Activated B cell treated with CpG ODN at 0.5 μM for 24 hours (primary cell): ENCODE results near the gene AURKAIP1. TPM values are rescaled to one million over a fixed set of nuclear protein-coding genes. Genes with fewer than 3 reads are reported as not detected.

Experiments used
- ATAC-seq: fragments of 200-7000 bp; cut with Tn5 transposase; one replicate; pipeline ENCODE4 v1.10.0; 2021; ENCODE audit warnings: low read depth, mild to moderate bottlenecking, moderate library complexity
- CTCF ChIA-PET: fragments of 350-600 bp; sonication (Branson Sonifier 250); formaldehyde crosslinking; loops from one replicate; lab custom pipeline; 2021; ENCODE audit warnings: antibody characterized with exemption; lab: Charles Lee
- POLR2A ChIA-PET: fragments of 350-600 bp; sonication (Branson Sonifier 250); formaldehyde crosslinking; loops from one replicate; lab custom pipeline; 2021; ENCODE audit warnings: antibody characterized with exemption; lab: Charles Lee
- DNase-seq: peaks from one replicate; pipeline ENCODE4 v3.0.0; 2022
- H3K27ac Mint-ChIP-seq: one replicate; pipeline ENCODE4 v1.8.0; 2020; ENCODE audit warnings: mixed read lengths
- H3K27me3 Mint-ChIP-seq: one replicate; pipeline ENCODE4 v1.8.0; 2021; ENCODE audit warnings: mixed read lengths
- H3K36me3 Mint-ChIP-seq: one replicate; pipeline ENCODE4 v1.8.0; 2021; ENCODE audit warnings: low read depth, mixed read lengths
- H3K4me1 Mint-ChIP-seq: one replicate; pipeline ENCODE4 v1.8.0; 2021; ENCODE audit warnings: mixed read lengths
- H3K4me3 Mint-ChIP-seq: one replicate; pipeline ENCODE4 v1.8.0; 2020; ENCODE audit warnings: mild to moderate bottlenecking, mixed read lengths
- H3K9me3 Mint-ChIP-seq: one replicate; pipeline ENCODE4 v1.8.0; 2020; ENCODE audit warnings: mixed read lengths
- intact Hi-C: fragments of 100-400 bp; cut with micrococcal nuclease; formaldehyde crosslinking; loops from one replicate; pipeline ENCODE4 v1.15.1; 2024
- total RNA-seq: library from RNA; stranded (reverse); gene quantifications from 2 replicates; pipeline ENCODE4 v1.2.3, GENCODE V29; 2022
- TF ChIP-seq, protein P1 (sequence below): fragments of 200-600 bp; IDR thresholded peaks from one replicate; pipeline ENCODE4 v1.8.0; 2022; ENCODE audit warnings: antibody characterized with exemption, mild to moderate bottlenecking

AURKAIP1 gene
- total RNA-seq, 1 donor from 2014 or later, result 91.5 TPM

DNA sequence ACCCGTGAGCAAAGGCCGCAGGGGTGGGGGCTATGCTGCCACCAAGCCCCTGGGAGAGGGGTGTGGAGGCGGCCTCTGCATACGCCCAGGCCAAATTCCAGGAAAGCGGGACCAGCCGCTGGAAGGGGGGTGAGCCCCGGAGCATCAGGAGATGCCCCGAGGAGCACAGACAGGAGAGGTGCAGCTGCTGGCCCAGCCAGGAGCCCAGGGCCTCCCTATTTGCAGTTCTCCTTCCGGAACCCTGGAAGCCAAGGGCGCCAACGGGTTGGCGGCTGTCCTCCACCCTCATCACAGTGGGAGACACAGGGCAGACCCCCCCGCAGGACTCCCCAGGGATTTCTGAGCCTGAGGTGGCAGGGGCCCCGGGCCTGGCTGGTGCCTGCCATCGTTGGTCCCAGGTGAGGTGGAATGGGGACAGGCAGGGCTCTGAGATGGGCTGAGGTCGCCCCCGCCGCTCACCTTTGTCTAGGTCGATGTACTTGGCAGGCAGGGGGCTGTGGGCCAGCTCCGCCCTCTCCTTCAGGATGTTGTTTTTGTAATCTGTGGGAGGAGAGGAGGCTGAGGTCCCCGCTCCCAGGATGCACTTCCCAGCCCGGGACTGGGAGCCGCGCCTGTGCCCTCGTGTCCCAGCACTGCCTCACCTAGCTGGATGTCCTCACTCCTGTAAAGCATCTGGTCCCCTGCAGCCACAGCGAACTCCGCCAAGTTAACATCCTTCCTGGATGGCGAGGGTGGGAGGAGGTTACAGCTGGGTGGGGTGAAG, 21.4 kb downstream of the AURKAIP1 start:
- ATAC-seq, result no peak
- no peak overlapping the region for H3K4me3 Mint-ChIP-seq

DNA sequence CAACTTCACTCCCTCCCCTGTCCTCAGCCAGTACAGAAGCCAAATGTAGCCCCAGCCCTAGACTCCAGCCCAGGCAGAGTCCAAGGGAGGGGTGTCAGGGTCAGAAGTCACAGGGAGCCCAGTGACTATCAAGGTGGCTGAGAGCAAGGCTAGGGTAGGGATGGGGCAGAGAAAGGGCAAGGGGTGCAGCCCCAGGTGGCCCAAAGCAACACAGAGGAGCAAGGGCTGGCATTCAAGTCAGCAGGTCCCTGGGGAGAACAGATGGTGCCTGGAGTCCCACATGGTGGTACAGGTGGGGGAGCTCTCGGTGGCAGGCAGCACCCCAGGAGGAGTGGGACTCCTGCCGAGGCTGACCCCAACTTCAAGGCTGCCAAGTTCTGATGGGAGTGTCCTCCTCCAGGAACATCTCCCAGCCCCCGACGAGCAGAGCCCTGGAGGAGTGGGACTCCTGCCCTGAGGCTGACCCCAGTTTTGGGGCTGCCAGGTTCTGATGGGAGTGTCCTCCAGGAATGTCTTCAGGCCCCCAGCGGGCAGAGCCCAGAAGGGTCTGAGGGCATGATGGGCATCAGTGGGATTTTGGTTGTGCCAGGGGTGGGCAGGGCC, 22.1 kb downstream of the AURKAIP1 start:
- H3K27me3 Mint-ChIP-seq, result peaks cover 18% of the 10 kb centered on the region
- H3K36me3 Mint-ChIP-seq, result no peaks in the 10 kb centered on the region
- no peaks in the 10 kb centered on the region for H3K9me3 Mint-ChIP-seq
- no peak for DNase-seq
- H3K27ac Mint-ChIP-seq, result no peak overlapping the region
- TF ChIP-seq, protein P1, sequence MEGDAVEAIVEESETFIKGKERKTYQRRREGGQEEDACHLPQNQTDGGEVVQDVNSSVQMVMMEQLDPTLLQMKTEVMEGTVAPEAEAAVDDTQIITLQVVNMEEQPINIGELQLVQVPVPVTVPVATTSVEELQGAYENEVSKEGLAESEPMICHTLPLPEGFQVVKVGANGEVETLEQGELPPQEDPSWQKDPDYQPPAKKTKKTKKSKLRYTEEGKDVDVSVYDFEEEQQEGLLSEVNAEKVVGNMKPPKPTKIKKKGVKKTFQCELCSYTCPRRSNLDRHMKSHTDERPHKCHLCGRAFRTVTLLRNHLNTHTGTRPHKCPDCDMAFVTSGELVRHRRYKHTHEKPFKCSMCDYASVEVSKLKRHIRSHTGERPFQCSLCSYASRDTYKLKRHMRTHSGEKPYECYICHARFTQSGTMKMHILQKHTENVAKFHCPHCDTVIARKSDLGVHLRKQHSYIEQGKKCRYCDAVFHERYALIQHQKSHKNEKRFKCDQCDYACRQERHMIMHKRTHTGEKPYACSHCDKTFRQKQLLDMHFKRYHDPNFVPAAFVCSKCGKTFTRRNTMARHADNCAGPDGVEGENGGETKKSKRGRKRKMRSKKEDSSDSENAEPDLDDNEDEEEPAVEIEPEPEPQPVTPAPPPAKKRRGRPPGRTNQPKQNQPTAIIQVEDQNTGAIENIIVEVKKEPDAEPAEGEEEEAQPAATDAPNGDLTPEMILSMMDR, result no peak
- ChIA-PET CTCF (interaction anchor here (1.3 kb wide), 1 partner anchor 18 kb away, joined by 4 read pairs; no protein-coding TSS in a partner anchor), POLR2A (no interaction called here)
- no peak overlapping the region for H3K4me3 Mint-ChIP-seq
- no peak for ATAC-seq
- intact Hi-C loops, result loop anchor here (5.0 kb wide), 1 partner anchor 89 kb away; no protein-coding TSS in a partner anchor
- peaks cover 22% of the 10 kb centered on the region for H3K4me1 Mint-ChIP-seq

More for the DNA sequence above, 21.4 kb downstream of the AURKAIP1 start:
- Mint-ChIP-seq H3K36me3 (no peaks in the 10 kb centered on the region), H3K27me3 (peaks cover 18% of the 10 kb centered on the region), H3K4me1 (peaks cover 17% of the 10 kb centered on the region), H3K9me3 (no peaks in the 10 kb centered on the region), H3K27ac (no peak overlapping the region)
- ChIA-PET POLR2A (no interaction called here), CTCF (no interaction called here)
- TF ChIP-seq, protein P1, result no peak
- DNase-seq, result no peak
- intact Hi-C loops, result loop anchor here (5.0 kb wide), 1 partner anchor 89 kb away; no protein-coding TSS in a partner anchor

DNA sequence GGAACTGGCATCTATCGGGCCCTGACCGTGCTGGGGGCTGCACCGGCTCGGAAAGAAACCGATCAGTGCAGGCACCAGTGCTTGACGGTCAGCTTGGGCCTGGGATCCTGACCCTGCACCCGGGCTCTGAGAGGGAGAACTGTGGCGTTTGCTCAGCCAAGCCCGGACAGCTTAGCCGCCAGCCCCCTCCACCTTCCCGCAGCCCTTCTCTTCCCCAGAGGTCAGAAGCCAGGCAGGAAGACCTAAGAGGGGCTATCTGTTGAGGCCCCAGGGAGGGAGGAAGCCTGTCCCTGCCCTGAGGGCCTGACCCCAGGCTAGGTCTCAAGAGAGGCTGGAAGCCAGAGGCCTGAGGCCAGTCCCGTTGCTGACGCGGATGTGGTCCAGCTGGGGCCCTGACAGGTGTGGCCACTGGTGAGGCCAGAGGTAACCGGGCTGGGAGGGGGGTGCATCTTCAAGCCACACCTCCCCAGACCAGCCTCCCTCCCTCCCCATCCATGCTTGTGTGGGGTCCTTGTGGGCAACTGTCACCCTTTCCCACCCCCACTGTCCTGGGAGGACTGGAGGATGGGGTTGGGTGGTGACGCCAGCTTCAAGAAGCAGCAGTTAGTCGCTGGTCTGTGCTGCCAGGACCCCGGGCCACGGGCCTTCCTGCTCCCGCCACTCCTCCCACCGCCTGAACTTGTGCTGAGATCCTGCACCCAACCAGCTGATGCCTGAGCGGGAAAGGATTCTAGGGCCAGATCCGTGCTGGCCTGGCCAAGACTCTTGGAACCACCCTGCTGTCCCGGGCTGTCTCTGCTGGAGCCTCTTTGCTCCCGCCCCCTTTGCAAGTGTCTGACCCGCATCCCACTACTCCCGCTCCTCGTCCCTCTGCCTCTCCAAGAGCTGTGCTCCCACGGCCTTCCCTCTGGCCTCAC, 23.2 kb downstream of the AURKAIP1 start:
- Mint-ChIP-seq H3K4me1 (peaks cover 27% of the 10 kb centered on the region), H3K4me3 (peak overlapping the region; percentile 59), H3K27ac (peak overlapping the region; percentile 43), H3K27me3 (peaks cover 12% of the 10 kb centered on the region), H3K9me3 (no peaks in the 10 kb centered on the region), H3K36me3 (no peaks in the 10 kb centered on the region)
- ChIA-PET CTCF (interaction anchor here (1.3 kb wide), 1 partner anchor 19 kb away, joined by 4 read pairs; no protein-coding TSS in a partner anchor), POLR2A (no interaction called here)
- ATAC-seq (no peak), DNase-seq (no peak)
- TF ChIP-seq, protein P1, result no peak
- intact Hi-C loops, result loop anchor here (5.0 kb wide), 1 partner anchor 91 kb away; no protein-coding TSS in a partner anchor

DNA sequence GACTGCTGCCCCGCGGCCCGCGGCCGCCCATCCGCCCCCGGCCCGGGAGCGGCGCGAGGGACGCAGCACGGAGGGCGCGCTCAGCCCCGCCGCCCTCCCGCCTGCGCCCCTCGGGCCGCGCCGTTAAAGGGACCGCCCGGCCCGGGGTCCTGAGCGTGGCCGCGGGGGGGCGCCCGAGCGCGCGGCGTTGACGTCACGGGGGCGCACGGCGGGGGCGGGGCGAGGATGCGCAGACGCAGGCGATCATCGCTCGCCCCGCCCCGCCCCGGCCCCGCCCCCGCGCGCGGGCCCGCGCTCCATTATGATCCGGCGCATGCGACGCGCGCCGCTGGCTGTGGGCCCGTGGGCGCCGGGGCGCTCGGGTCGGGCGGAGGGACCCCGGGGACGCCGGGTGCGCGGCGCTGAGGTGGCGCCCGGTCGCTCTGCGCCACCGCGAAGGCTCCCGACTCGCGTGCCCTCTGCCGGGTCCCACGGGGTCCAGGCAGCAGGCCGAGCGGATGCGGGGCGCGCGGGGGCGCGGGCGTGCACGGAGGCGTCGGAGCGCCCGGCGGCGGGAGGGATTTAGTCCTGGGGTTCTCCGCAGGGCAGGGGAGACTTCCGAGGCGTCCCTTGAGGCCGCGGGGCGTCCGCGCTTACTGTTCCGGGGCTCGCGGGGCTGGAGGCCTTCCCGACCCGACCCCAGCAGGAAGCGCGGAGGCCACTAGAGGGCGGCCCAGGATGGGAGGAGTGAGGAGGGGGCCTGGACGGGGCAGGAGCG, 25.6 kb downstream of the AURKAIP1 start, which contains the start of gene DVL1:
TSS of gene DVL1 (minus strand) at position 163 of the 757 bp plus-strand sequence. CDS start 353 bp downstream, outside the sequence.
- TF ChIP-seq, protein P1, result no peak
- ChIA-PET CTCF (no interaction called here), POLR2A (interaction anchor here (1.2 kb wide), 1 partner anchor 317 kb away, joined by 3 read pairs; no protein-coding TSS in a partner anchor)
- ATAC-seq, result peak; percentile 84
- Mint-ChIP-seq H3K9me3 (no peaks in the 10 kb centered on the region), H3K27ac (no peak within 1 kb of the TSS), H3K4me1 (peaks cover 30% of the 10 kb centered on the region), H3K4me3 (peak within 1 kb of the TSS; percentile 77), H3K27me3 (peaks cover 12% of the 10 kb centered on the region), H3K36me3 (no peaks in the 10 kb centered on the region)
- intact Hi-C loops, result loop anchor here (1.0 to 5.0 kb wide), 4 partner anchors 25 to 93 kb away; partner anchors contain the start of genes AURKAIP1, CPTP, INTS11 and PUSL1
- peak; percentile 75 for DNase-seq
